GM12878 (cell line): ENCODE results near the gene KRTAP3-2. TPM values are rescaled to one million over a fixed set of nuclear protein-coding genes. Genes with fewer than 3 reads are reported as not detected.

ENCODE experiments used
- ATAC-seq: fragments of 200-7000 bp; cut with Tn5 transposase; 3 replicates; pipeline ENCODE4 v1.9.1; 2020; ENCODE audit warnings: mild to moderate bottlenecking, moderate library complexity
- BruUV-seq: library from RNA; stranded (reverse); fragments of 400-500 nt; replicated peaks from 2 replicates; lab custom pipeline; 2021; lab: Mats Ljungman, UMichigan
- CTCF ChIA-PET: fragments of 300-600 bp; sonication (Branson Sonifier 250); formaldehyde crosslinking; extraction: SDS; loops from one replicate; lab custom pipeline; 2021; ENCODE audit warnings: inconsistent platforms; lab: Yijun Ruan, JAX
- POLR2A ChIA-PET: fragments of 350-600 bp; formaldehyde crosslinking; extraction: SDS; loops from one replicate; lab custom pipeline; 2021; ENCODE audit warnings: inconsistent platforms; lab: Charles Lee
- RAD21 ChIA-PET: fragments of 300-600 bp; sonication (Branson Sonifier 250); formaldehyde crosslinking; loops from one replicate; lab custom pipeline; 2023; ENCODE audit warnings: antibody characterized with exemption; ENCODE audit not compliant: unreplicated experiment; lab: Charles Lee
- SMC1A ChIA-PET: fragments of 300-600 bp; sonication (Branson Sonifier 250); formaldehyde crosslinking; loops from one replicate; lab custom pipeline; 2023; ENCODE audit not compliant: unreplicated experiment, uncharacterized antibody; lab: Charles Lee
- DNase-seq: peaks from one replicate; pipeline ENCODE4 v3.0.0-alpha.2; 2011; ENCODE audit warnings: low read depth, low spot score
- FAIRE-seq: peaks from 3 replicates; lab custom pipeline; 2011; peaks lifted over from hg19 to GRCh38; lab: Jason Lieb, UNC
- H2AFZ ChIP-seq: 2 replicates; pipeline ENCODE4 v1.6.0; 2011; ENCODE audit warnings: low read depth, low read length, control low read depth; ENCODE audit not compliant: control insufficient read depth
- H3K27ac ChIP-seq: 2 replicates; pipeline ENCODE4 v1.5.1; 2011; ENCODE audit warnings: control low read depth; ENCODE audit not compliant: control insufficient read depth, insufficient read depth
- H3K27me3 ChIP-seq, 2 experiments: replicated peaks in 1 of 2; 2 replicates each; pipeline versions ENCODE4 v1.6.0 to v1.6.1; 2011; ENCODE audit warnings: low read length in 1 of 2; ENCODE audit not compliant: control insufficient read depth in 2 of 2, insufficient read depth in 2 of 2
- H3K36me3 ChIP-seq, 2 experiments: 2 replicates each; pipeline ENCODE4 v1.5.1; 2011; ENCODE audit warnings: low read length in 1 of 2; ENCODE audit not compliant: control insufficient read depth in 2 of 2, insufficient read depth in 2 of 2
- H3K4me1 ChIP-seq: 2 replicates; pipeline ENCODE4 v1.6.1; 2011; ENCODE audit warnings: mild to moderate bottlenecking, low read length, moderate library complexity, mixed read lengths; ENCODE audit not compliant: control insufficient read depth, insufficient read depth
- H3K4me2 ChIP-seq: 2 replicates; pipeline ENCODE4 v1.6.0; 2011; ENCODE audit warnings: control low read depth; ENCODE audit not compliant: control insufficient read depth, insufficient read depth
- H3K4me3 ChIP-seq: fragments of 200-600 bp; sonication (generic); 2 replicates; pipeline ENCODE4 v1.5.1; 2016
- H3K79me2 ChIP-seq: 2 replicates; pipeline ENCODE4 v1.6.0; 2011; ENCODE audit warnings: low read length; ENCODE audit not compliant: control insufficient read depth, insufficient read depth
- H3K9ac ChIP-seq: 2 replicates; pipeline ENCODE4 v1.8.0; 2011; ENCODE audit warnings: low read length, control low read depth, mixed read lengths; ENCODE audit not compliant: control insufficient read depth, insufficient read depth
- H3K9me3 ChIP-seq: replicated peaks from 3 replicates; pipeline ENCODE4 v1.5.1; 2011; ENCODE audit warnings: mild to moderate bottlenecking, low read length; ENCODE audit not compliant: control insufficient read depth, insufficient read depth
- H4K20me1 ChIP-seq: 2 replicates; pipeline ENCODE4 v1.6.0; 2011; ENCODE audit not compliant: control insufficient read depth, insufficient read depth
- ASH2L ChIP-seq: fragments of 300-600, 200-600 bp; sonication (generic); IDR thresholded peaks from 2 replicates; pipeline ENCODE4 v1.6.1; 2017; ENCODE audit warnings: low read depth, mild to moderate bottlenecking, borderline replicate concordance
- CREB1 ChIP-seq: IDR thresholded peaks from 2 replicates; pipeline ENCODE4 v1.6.1; 2012; ENCODE audit warnings: low read depth, mild to moderate bottlenecking, inconsistent platforms
- ESRRA ChIP-seq: IDR thresholded peaks from 2 replicates; pipeline ENCODE4 v1.6.1; 2012; ENCODE audit warnings: mild to moderate bottlenecking, low read length, improper control_type of control experiment
- HDAC2 ChIP-seq: fragments of 200-600 bp; sonication (generic); IDR thresholded peaks from 2 replicates; pipeline ENCODE4 v1.6.1; 2017
- NFIC ChIP-seq: IDR thresholded peaks from 2 replicates; pipeline ENCODE4 v1.6.1; 2012; ENCODE audit warnings: low read depth, mild to moderate bottlenecking, inconsistent platforms, low read length, moderate library complexity
- NFXL1 ChIP-seq: fragments of 450-650 bp; IDR thresholded peaks from 2 replicates; pipeline ENCODE4 v1.6.1; 2017; ENCODE audit warnings: antibody characterized with exemption, mild to moderate bottlenecking, borderline replicate concordance
- NRF1 ChIP-seq: conservative IDR thresholded peaks from 2 replicates; pipeline ENCODE4 v1.6.1; 2011; ENCODE audit warnings: mild to moderate bottlenecking, low read depth, low read length, improper control_type of control experiment
- RUNX3 ChIP-seq: IDR thresholded peaks from 2 replicates; pipeline ENCODE4 v1.6.1; 2012; ENCODE audit warnings: low read length, inconsistent platforms
- SUPT20H ChIP-seq: IDR thresholded peaks from 2 replicates; pipeline ENCODE4 v1.6.1; 2011; ENCODE audit warnings: low read depth, mild to moderate bottlenecking, low read length, moderate library complexity, borderline replicate concordance; ENCODE audit not compliant: control insufficient read depth
- WGBS: methylation state at CpG from one replicate; pipeline ENCODE4 v1.1.6; 2016; ENCODE audit warnings: low lambda C conversion rate; ENCODE audit not compliant: insufficient replicate concordance, insufficient coverage; ENCODE audit errors: missing lambda C conversion rate; 5-methylcytosine and 5-hydroxymethylcytosine counted together
- in situ Hi-C: fragments of 300-500 bp; cut with MboI; formaldehyde crosslinking; loops from 9 replicates; pipeline ENCODE4 v1.14.3; 2018; ENCODE audit warnings: mixed read lengths
- intact Hi-C: fragments of 100-400 bp; cut with micrococcal nuclease; formaldehyde crosslinking; loops from one replicate; pipeline ENCODE4 v1.14.2; 2022; ENCODE audit not compliant: unreplicated experiment
- polyA plus RNA-seq, 11 experiments: library from polyadenylated mRNA; depleted of rRNA in 4 of 11; unstranded in 6 of 11; stranded (reverse) in 5 of 11; fragments of >200 nt; fragmentation: Nextera tagmentation in 4 of 11; fragmentation: Illumina TruSeq in 1 of 11; extraction: Ambion mirVana in 4 of 11; extraction: Trizol in 1 of 11; gene quantifications; 1 replicate in 1 of 11; 2 replicates in 10 of 11; pipeline versions ENCODE4 v1.2.1 to v1.2.3, GENCODE V29; 2011 to 2016; ENCODE audit warnings: inconsistent platforms in 2 of 11, missing spikeins in 2 of 11, low read depth in 1 of 11
- total RNA-seq, 4 experiments: library from RNA; depleted of rRNA in 3 of 4; stranded (reverse); fragments of >200 nt in 3 of 4; fragmentation: Illumina TruSeq in 1 of 4; extraction: Trizol in 1 of 4; gene quantifications; 2 replicates each; pipeline versions ENCODE4 v1.2.1 to v1.2.3, GENCODE V29; 2013 to 2021
- TF ChIP-seq, protein P1 (sequence below): fragments of 450-650 bp; IDR thresholded peaks from 2 replicates; pipeline ENCODE4 v1.6.1; 2017; ENCODE audit warnings: mild to moderate bottlenecking
- TF ChIP-seq, protein P2 (sequence below): IDR thresholded peaks from 2 replicates; pipeline ENCODE4 v1.6.1; 2011; ENCODE audit warnings: low read depth, low read length, improper control_type of control experiment, borderline replicate concordance
- TF ChIP-seq, protein P3 (sequence below): fragments of 450-650 bp; IDR thresholded peaks from 2 replicates; pipeline ENCODE4 v1.6.1; 2017; ENCODE audit warnings: mild to moderate bottlenecking, moderate library complexity
- TF ChIP-seq, protein P4 (sequence below): fragments of 450-650 bp; formaldehyde crosslinking; IDR thresholded peaks from 2 replicates; pipeline ENCODE4 v1.4.0; 2022; ENCODE audit warnings: mild to moderate bottlenecking, moderate library complexity

KRTAP3-2 gene
- total and polyA plus RNA-seq, 10 of the 15 experiments (the other 5 are each of a cell fraction or from before 2014, with no cell fraction given), result not detected

DNA sequence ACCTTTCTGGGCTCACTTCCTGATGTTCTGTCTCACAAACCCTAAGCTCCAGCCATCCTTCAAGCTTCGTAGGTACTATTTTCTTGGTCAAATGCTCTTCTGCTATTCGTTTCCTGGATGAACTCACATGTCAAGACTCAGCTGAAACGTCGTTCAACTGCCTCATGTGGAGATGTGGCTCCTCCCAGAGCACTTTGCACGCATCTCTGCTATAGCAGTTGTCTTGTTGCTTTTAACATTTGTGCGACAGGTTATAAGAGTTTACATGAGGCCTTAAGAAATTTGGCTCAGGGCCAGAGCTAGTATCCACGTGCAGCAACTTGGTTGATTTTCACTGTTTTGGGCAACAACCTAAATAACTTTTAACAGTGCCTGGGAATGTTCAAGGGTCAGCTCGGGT is 12.8 kb downstream of the KRTAP3-2 start:
- in situ Hi-C loops (no loop called here), intact Hi-C loops (no loop called here)
- Histone ChIP-seq H3K4me3 (no peak overlapping the region), H3K9ac (no peak overlapping the region), H2AFZ (no peak overlapping the region), H4K20me1 (no peaks in the 10 kb centered on the region), H3K9me3 (no peaks in the 10 kb centered on the region), H3K36me3 (no peaks in the 10 kb centered on the region), H3K79me2 (no peaks in the 10 kb centered on the region), H3K4me1 (no peaks in the 10 kb centered on the region), H3K27ac (no peak overlapping the region), H3K4me2 (no peak overlapping the region), H3K27me3 (peaks cover 0 to 2% of the 10 kb centered on the region in 2 experiments; a peak in 1 of 4 replicates)
- ATAC-seq (no peak), FAIRE-seq (no peak), DNase-seq (no peak)
- BruUV-seq, result no TSS peak
- RAD21 ChIA-PET, result interaction anchor here (0.6 kb wide), 1 partner anchor 739 kb away, joined by 3 read pairs; no protein-coding TSS in a partner anchor
- CTCF ChIA-PET, result interaction anchor here (1.1 kb wide), 1 partner anchor 372 kb away, joined by 3 read pairs; no protein-coding TSS in a partner anchor
- 19% methylated on average over 8 of the region's 8 CpGs for WGBS
- SMC1A ChIA-PET, result interaction anchor here (0.7 kb wide), 1 partner anchor 281 kb away, joined by 3 read pairs; no protein-coding TSS in a partner anchor
- POLR2A ChIA-PET, result interaction anchor here (1.1 kb wide), 1 partner anchor 168 kb away, joined by 3 read pairs; no protein-coding TSS in a partner anchor
- TF ChIP-seq SUPT20H (no peak), ASH2L (no peak), ESRRA (no peak), NRF1 (no peak), NFXL1 (no peak), RUNX3 (no peak), NFIC (no peak), CREB1 (no peak), HDAC2 (no peak)
- TF ChIP-seq, protein P1, sequence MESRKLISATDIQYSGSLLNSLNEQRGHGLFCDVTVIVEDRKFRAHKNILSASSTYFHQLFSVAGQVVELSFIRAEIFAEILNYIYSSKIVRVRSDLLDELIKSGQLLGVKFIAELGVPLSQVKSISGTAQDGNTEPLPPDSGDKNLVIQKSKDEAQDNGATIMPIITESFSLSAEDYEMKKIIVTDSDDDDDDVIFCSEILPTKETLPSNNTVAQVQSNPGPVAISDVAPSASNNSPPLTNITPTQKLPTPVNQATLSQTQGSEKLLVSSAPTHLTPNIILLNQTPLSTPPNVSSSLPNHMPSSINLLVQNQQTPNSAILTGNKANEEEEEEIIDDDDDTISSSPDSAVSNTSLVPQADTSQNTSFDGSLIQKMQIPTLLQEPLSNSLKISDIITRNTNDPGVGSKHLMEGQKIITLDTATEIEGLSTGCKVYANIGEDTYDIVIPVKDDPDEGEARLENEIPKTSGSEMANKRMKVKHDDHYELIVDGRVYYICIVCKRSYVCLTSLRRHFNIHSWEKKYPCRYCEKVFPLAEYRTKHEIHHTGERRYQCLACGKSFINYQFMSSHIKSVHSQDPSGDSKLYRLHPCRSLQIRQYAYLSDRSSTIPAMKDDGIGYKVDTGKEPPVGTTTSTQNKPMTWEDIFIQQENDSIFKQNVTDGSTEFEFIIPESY, result no peak
- TF ChIP-seq, protein P2, sequence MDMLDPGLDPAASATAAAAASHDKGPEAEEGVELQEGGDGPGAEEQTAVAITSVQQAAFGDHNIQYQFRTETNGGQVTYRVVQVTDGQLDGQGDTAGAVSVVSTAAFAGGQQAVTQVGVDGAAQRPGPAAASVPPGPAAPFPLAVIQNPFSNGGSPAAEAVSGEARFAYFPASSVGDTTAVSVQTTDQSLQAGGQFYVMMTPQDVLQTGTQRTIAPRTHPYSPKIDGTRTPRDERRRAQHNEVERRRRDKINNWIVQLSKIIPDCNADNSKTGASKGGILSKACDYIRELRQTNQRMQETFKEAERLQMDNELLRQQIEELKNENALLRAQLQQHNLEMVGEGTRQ, result no peak
- TF ChIP-seq, protein P3, sequence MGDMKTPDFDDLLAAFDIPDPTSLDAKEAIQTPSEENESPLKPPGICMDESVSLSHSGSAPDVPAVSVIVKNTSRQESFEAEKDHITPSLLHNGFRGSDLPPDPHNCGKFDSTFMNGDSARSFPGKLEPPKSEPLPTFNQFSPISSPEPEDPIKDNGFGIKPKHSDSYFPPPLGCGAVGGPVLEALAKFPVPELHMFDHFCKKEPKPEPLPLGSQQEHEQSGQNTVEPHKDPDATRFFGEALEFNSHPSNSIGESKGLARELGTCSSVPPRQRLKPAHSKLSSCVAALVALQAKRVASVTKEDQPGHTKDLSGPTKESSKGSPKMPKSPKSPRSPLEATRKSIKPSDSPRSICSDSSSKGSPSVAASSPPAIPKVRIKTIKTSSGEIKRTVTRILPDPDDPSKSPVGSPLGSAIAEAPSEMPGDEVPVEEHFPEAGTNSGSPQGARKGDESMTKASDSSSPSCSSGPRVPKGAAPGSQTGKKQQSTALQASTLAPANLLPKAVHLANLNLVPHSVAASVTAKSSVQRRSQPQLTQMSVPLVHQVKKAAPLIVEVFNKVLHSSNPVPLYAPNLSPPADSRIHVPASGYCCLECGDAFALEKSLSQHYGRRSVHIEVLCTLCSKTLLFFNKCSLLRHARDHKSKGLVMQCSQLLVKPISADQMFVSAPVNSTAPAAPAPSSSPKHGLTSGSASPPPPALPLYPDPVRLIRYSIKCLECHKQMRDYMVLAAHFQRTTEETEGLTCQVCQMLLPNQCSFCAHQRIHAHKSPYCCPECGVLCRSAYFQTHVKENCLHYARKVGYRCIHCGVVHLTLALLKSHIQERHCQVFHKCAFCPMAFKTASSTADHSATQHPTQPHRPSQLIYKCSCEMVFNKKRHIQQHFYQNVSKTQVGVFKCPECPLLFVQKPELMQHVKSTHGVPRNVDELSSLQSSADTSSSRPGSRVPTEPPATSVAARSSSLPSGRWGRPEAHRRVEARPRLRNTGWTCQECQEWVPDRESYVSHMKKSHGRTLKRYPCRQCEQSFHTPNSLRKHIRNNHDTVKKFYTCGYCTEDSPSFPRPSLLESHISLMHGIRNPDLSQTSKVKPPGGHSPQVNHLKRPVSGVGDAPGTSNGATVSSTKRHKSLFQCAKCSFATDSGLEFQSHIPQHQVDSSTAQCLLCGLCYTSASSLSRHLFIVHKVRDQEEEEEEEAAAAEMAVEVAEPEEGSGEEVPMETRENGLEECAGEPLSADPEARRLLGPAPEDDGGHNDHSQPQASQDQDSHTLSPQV, result no peak
- TF ChIP-seq, protein P4, sequence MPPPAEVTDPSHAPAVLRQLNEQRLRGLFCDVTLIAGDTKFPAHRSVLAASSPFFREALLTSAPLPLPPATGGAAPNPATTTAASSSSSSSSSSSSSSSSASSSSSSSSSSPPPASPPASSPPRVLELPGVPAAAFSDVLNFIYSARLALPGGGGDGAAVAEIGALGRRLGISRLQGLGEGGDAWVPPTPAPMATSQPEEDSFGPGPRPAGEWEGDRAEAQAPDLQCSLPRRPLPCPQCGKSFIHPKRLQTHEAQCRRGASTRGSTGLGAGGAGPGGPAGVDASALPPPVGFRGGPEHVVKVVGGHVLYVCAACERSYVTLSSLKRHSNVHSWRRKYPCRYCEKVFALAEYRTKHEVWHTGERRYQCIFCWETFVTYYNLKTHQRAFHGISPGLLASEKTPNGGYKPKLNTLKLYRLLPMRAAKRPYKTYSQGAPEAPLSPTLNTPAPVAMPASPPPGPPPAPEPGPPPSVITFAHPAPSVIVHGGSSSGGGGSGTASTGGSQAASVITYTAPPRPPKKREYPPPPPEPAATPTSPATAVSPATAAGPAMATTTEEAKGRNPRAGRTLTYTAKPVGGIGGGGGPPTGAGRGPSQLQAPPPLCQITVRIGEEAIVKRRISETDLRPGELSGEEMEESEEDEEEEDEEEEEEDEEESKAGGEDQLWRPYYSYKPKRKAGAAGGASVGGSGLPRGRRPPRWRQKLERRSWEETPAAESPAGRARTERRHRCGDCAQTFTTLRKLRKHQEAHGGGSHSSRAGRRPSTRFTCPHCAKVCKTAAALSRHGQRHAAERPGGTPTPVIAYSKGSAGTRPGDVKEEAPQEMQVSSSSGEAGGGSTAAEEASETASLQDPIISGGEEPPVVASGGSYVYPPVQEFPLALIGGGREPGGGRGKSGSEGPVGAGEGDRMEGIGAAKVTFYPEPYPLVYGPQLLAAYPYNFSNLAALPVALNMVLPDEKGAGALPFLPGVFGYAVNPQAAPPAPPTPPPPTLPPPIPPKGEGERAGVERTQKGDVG (CRISPR knock-in tag), result no peak
